ENCODE results near the gene SMIM9. TPM values are rescaled to one million over a fixed set of nuclear protein-coding genes. Genes with fewer than 3 reads are reported as not detected.

The SMIM9 gene
- total and polyA plus RNA-seq, 9 of the 15 experiments (the other 6 are each of a cell fraction or from before 2014, with no cell fraction given): 0.08 TPM; not detected in 8

- TF ChIP-seq MAFG (tag; conservative IDR thresholded peaks at IDR 0.05) (peak; percentile 79), U2AF1 (optimal IDR thresholded peaks at IDR 0.05; ENCODE audit: low read depth, low read length) (no peak), MTA1 (IDR thresholded peaks at IDR 0.05; ENCODE audit: borderline replicate concordance) (no peak), HNRNPUL1 (IDR thresholded peaks at IDR 0.05; ENCODE audit: low read length) (no peak), NCOR1 (IDR thresholded peaks at IDR 0.05) (peak; percentile 52), SUPT5H (IDR thresholded peaks at IDR 0.05) (no peak), HDGF (IDR thresholded peaks at IDR 0.05) (no peak), TSHZ1 (CRISPR knock-in tag; IDR thresholded peaks at IDR 0.05) (no peak), ADNP (tag; IDR thresholded peaks at IDR 0.05) (no peak), POLR2A (conservative IDR thresholded peaks at IDR 0.05) (peak; percentile 59), RCOR1 (IDR thresholded peaks at IDR 0.05; ENCODE audit: borderline replicate concordance in 1 of 2, low read depth in 2 of 2, low read length in 2 of 2) (peak in 1 of 2 experiments; percentile 47; a peak in 1 of 4 replicates), FOXP4 (CRISPR knock-in tag; IDR thresholded peaks at IDR 0.05; ENCODE audit: borderline replicate concordance) (no peak), NFE2L1 (tag; IDR thresholded peaks at IDR 0.05; ENCODE audit: borderline replicate concordance, low read depth) (no peak), TAF9B (IDR thresholded peaks at IDR 0.05; ENCODE audit: partially characterized antibody) (peak; percentile 35), ZNF584 (CRISPR knock-in tag; IDR thresholded peaks at IDR 0.05; ENCODE audit: low read depth) (no peak), ZNF75A (CRISPR knock-in tag; IDR thresholded peaks at IDR 0.05) (no peak), FOS (IDR thresholded peaks at IDR 0.05; ENCODE audit: extremely low read depth, insufficient read length) (no peak), CBX1 (IDR thresholded peaks at IDR 0.05; ENCODE audit: low read depth) (no peak)
- TF ChIP-seq, protein P1, sequence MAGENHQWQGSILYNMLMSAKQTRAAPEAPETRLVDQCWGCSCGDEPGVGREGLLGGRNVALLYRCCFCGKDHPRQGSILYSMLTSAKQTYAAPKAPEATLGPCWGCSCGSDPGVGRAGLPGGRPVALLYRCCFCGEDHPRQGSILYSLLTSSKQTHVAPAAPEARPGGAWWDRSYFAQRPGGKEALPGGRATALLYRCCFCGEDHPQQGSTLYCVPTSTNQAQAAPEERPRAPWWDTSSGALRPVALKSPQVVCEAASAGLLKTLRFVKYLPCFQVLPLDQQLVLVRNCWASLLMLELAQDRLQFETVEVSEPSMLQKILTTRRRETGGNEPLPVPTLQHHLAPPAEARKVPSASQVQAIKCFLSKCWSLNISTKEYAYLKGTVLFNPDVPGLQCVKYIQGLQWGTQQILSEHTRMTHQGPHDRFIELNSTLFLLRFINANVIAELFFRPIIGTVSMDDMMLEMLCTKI (IDR thresholded peaks at IDR 0.05; ENCODE audit: partially characterized antibody): no peak
- TF ChIP-seq, protein P2, sequence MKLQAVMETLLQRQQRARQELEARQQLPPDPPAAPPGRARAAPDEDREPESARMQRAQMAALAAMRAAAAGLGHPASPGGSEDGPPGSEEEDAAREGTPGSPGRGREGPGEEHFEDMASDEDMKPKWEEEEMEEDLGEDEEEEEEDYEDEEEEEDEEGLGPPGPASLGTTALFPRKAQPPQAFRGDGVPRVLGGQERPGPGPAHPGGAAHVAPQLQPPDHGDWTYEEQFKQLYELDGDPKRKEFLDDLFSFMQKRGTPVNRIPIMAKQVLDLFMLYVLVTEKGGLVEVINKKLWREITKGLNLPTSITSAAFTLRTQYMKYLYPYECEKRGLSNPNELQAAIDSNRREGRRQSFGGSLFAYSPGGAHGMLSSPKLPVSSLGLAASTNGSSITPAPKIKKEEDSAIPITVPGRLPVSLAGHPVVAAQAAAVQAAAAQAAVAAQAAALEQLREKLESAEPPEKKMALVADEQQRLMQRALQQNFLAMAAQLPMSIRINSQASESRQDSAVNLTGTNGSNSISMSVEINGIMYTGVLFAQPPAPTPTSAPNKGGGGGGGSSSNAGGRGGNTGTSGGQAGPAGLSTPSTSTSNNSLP (IDR thresholded peaks at IDR 0.05; ENCODE audit: borderline replicate concordance, low read depth, low read length): no peak
Observed at GRCh38 chrX:154818916-154819770, 15.3 kb downstream of the SMIM9 start (continued).

Measured in K562 (cell line).